ENCODE data around the gene GNAQ.
A peak's percentile ranks its signal among the peaks of the same experiment; 100 is the strongest.
"Not testable (repeated sequence)": the region's sequence is repeated elsewhere in the genome, so short reads cannot be mapped to it uniquely, and the experiment has no call there.

GNAQ gene

GRCh38 chr9:77721156-77721555 lies 310.5 kb downstream of the GNAQ start:
- not testable (repeated sequence) for H2BK15ac ChIP-seq (ENCODE audit: low read depth, poor library complexity, severe bottlenecking); H3K9me3 ChIP-seq (ENCODE audit: control insufficient read depth, low read length); H3K9ac ChIP-seq (ENCODE audit: low read length); H3K4me3 ChIP-seq (ENCODE audit: insufficient read depth in 1 of 2, low read depth in 1 of 2, low read length in 2 of 2); H4K8ac ChIP-seq (ENCODE audit: low read length); H2BK12ac ChIP-seq (ENCODE audit: low read length in 2 of 2); H3K14ac ChIP-seq (ENCODE audit: low read length in 2 of 2); H2AFZ ChIP-seq (ENCODE audit: low read depth, low read length); H4K91ac ChIP-seq (ENCODE audit: low read length); H3K79me1 ChIP-seq (replicated peaks; ENCODE audit: low read length, poor library complexity, severe bottlenecking); H3K18ac ChIP-seq (ENCODE audit: low read depth in 1 of 2, low read length in 2 of 2); H3K27ac ChIP-seq (ENCODE audit: low read length, poor library complexity, severe bottlenecking); H3K27me3 ChIP-seq (ENCODE audit: control insufficient read depth in 1 of 2, insufficient read depth in 1 of 2, low read length in 2 of 2); H3K23ac ChIP-seq (ENCODE audit: low read length in 2 of 2); H2BK5ac ChIP-seq (ENCODE audit: low read depth, low read length, poor library complexity, severe bottlenecking); H3K4ac ChIP-seq (ENCODE audit: low read depth in 1 of 2, low read length in 2 of 2); H3K4me2 ChIP-seq (ENCODE audit: low read length, poor library complexity, severe bottlenecking); H2AK5ac ChIP-seq (ENCODE audit: low read length, severe bottlenecking); H3K4me1 ChIP-seq (ENCODE audit: control insufficient read depth, insufficient read depth, low read depth, low read length); DNase-seq; H2BK120ac ChIP-seq (ENCODE audit: low read depth, low read length)
- WGBS: 97% methylated on average over 9 of the region's 11 CpGs
- H3K36me3 ChIP-seq (ENCODE audit: control insufficient read depth in 1 of 2, insufficient read depth in 2 of 2, low read depth in 1 of 2, low read length in 2 of 2): peaks cover 4 to 10% of the 10 kb centered on the region in 2 experiments

GRCh38 chr9:77719321-77719720 lies 312.3 kb downstream of the GNAQ start:
- Histone ChIP-seq H3K36me3 (ENCODE audit: control insufficient read depth in 1 of 2, insufficient read depth in 2 of 2, low read depth in 1 of 2, low read length in 2 of 2) (no peaks in the 10 kb centered on the region), H3K4ac (ENCODE audit: low read depth in 1 of 2, low read length in 2 of 2) (no peak overlapping the region), H3K27me3 (ENCODE audit: control insufficient read depth in 1 of 2, insufficient read depth in 1 of 2, low read length in 2 of 2) (no peaks in the 10 kb centered on the region), H2BK12ac (ENCODE audit: low read length in 2 of 2) (no peak overlapping the region), H2AK5ac (ENCODE audit: low read length, severe bottlenecking) (no peak overlapping the region), H3K4me2 (ENCODE audit: low read length, poor library complexity, severe bottlenecking) (no peak overlapping the region), H3K4me3 (ENCODE audit: insufficient read depth in 1 of 2, low read depth in 1 of 2, low read length in 2 of 2) (no peak overlapping the region), H3K23ac (ENCODE audit: low read length in 2 of 2) (no peak overlapping the region), H2BK5ac (ENCODE audit: low read depth, low read length, poor library complexity, severe bottlenecking) (no peak overlapping the region), H3K14ac (ENCODE audit: low read length in 2 of 2) (no peak overlapping the region), H3K4me1 (ENCODE audit: control insufficient read depth, insufficient read depth, low read depth, low read length) (no peaks in the 10 kb centered on the region), H2AFZ (ENCODE audit: low read depth, low read length) (no peak overlapping the region), H4K91ac (ENCODE audit: low read length) (no peak overlapping the region), H4K8ac (ENCODE audit: low read length) (no peak overlapping the region), H3K79me1 (replicated peaks; ENCODE audit: low read length, poor library complexity, severe bottlenecking) (peaks cover 8% of the 10 kb centered on the region), H3K9me3 (ENCODE audit: control insufficient read depth, low read length) (no peaks in the 10 kb centered on the region), H2BK15ac (ENCODE audit: low read depth, poor library complexity, severe bottlenecking) (no peak overlapping the region), H3K27ac (ENCODE audit: low read length, poor library complexity, severe bottlenecking) (no peak overlapping the region), H3K9ac (ENCODE audit: low read length) (no peak overlapping the region), H3K18ac (ENCODE audit: low read depth in 1 of 2, low read length in 2 of 2) (no peak overlapping the region), H2BK120ac (ENCODE audit: low read depth, low read length) (no peak overlapping the region)
- no peak for DNase-seq
- WGBS: no CpG with 5 or more reads among the region's 3 CpGs

GRCh38 chr9:77718298-77718640 lies 313.3 kb downstream of the GNAQ start:
- H3K14ac ChIP-seq (ENCODE audit: low read length in 2 of 2); H3K4me1 ChIP-seq (ENCODE audit: control insufficient read depth, insufficient read depth, low read depth, low read length); H2AFZ ChIP-seq (ENCODE audit: low read depth, low read length); H2BK5ac ChIP-seq (ENCODE audit: low read depth, low read length, poor library complexity, severe bottlenecking); H4K8ac ChIP-seq (ENCODE audit: low read length); H3K9ac ChIP-seq (ENCODE audit: low read length); H2BK15ac ChIP-seq (ENCODE audit: low read depth, poor library complexity, severe bottlenecking); H3K27me3 ChIP-seq (ENCODE audit: control insufficient read depth in 1 of 2, insufficient read depth in 1 of 2, low read length in 2 of 2); H2BK12ac ChIP-seq (ENCODE audit: low read length in 2 of 2); H2BK120ac ChIP-seq (ENCODE audit: low read depth, low read length); H3K18ac ChIP-seq (ENCODE audit: low read depth in 1 of 2, low read length in 2 of 2); H3K23ac ChIP-seq (ENCODE audit: low read length in 2 of 2); H4K91ac ChIP-seq (ENCODE audit: low read length); H3K4me3 ChIP-seq (ENCODE audit: insufficient read depth in 1 of 2, low read depth in 1 of 2, low read length in 2 of 2); H3K36me3 ChIP-seq (ENCODE audit: control insufficient read depth in 1 of 2, insufficient read depth in 2 of 2, low read depth in 1 of 2, low read length in 2 of 2); H3K9me3 ChIP-seq (ENCODE audit: control insufficient read depth, low read length); H2AK5ac ChIP-seq (ENCODE audit: low read length, severe bottlenecking); H3K4me2 ChIP-seq (ENCODE audit: low read length, poor library complexity, severe bottlenecking); H3K4ac ChIP-seq (ENCODE audit: low read depth in 1 of 2, low read length in 2 of 2); H3K79me1 ChIP-seq (replicated peaks; ENCODE audit: low read length, poor library complexity, severe bottlenecking): not testable (repeated sequence)
- DNase-seq: peak; percentile 46
- WGBS: 28% methylated on average over 2 of the region's 5 CpGs
- H3K27ac ChIP-seq (ENCODE audit: low read length, poor library complexity, severe bottlenecking): peak overlapping the region; percentile 72

GRCh38 chr9:77717608-77718297 lies 313.9 kb downstream of the GNAQ start:
- H3K27ac ChIP-seq (ENCODE audit: low read length, poor library complexity, severe bottlenecking): peak overlapping the region; percentile 72
- H3K4me3 ChIP-seq (ENCODE audit: insufficient read depth in 1 of 2, low read depth in 1 of 2, low read length in 2 of 2); H3K79me1 ChIP-seq (replicated peaks; ENCODE audit: low read length, poor library complexity, severe bottlenecking); H2BK15ac ChIP-seq (ENCODE audit: low read depth, poor library complexity, severe bottlenecking); H2AFZ ChIP-seq (ENCODE audit: low read depth, low read length); H3K14ac ChIP-seq (ENCODE audit: low read length in 2 of 2); H2AK5ac ChIP-seq (ENCODE audit: low read length, severe bottlenecking); H2BK5ac ChIP-seq (ENCODE audit: low read depth, low read length, poor library complexity, severe bottlenecking); H3K4ac ChIP-seq (ENCODE audit: low read depth in 1 of 2, low read length in 2 of 2); H3K4me2 ChIP-seq (ENCODE audit: low read length, poor library complexity, severe bottlenecking); H3K36me3 ChIP-seq (ENCODE audit: control insufficient read depth in 1 of 2, insufficient read depth in 2 of 2, low read depth in 1 of 2, low read length in 2 of 2); H3K23ac ChIP-seq (ENCODE audit: low read length in 2 of 2); H2BK12ac ChIP-seq (ENCODE audit: low read length in 2 of 2); H3K18ac ChIP-seq (ENCODE audit: low read depth in 1 of 2, low read length in 2 of 2); H3K27me3 ChIP-seq (ENCODE audit: control insufficient read depth in 1 of 2, insufficient read depth in 1 of 2, low read length in 2 of 2); H4K8ac ChIP-seq (ENCODE audit: low read length); H2BK120ac ChIP-seq (ENCODE audit: low read depth, low read length); H3K4me1 ChIP-seq (ENCODE audit: control insufficient read depth, insufficient read depth, low read depth, low read length); H3K9me3 ChIP-seq (ENCODE audit: control insufficient read depth, low read length); H4K91ac ChIP-seq (ENCODE audit: low read length); H3K9ac ChIP-seq (ENCODE audit: low read length): not testable (repeated sequence)
- WGBS: no CpG with 5 or more reads among the region's 5 CpGs
- peak; percentile 83 for DNase-seq
